SK-N-SH (cell line): Measurements from ENCODE around the gene VANGL2. TPM values are rescaled to one million over a fixed set of nuclear protein-coding genes. Genes with fewer than 3 reads are reported as not detected.

Source experiments
- CTCF ChIA-PET: fragments of 300-600, 350-600 bp; formaldehyde crosslinking; extraction: SDS; loops from one replicate; lab custom pipeline; 2021; lab: Yijun Ruan, JAX
- POLR2A ChIA-PET: fragments of 350-600 bp; sonication (Branson Sonifier 250); formaldehyde crosslinking; extraction: SDS; loops from one replicate; lab custom pipeline; 2020; ENCODE audit warnings: antibody characterized with exemption, inconsistent platforms; lab: Yijun Ruan, JAX
- DNase-seq: peaks from one replicate; pipeline ENCODE4 v3.0.0; 2012
- H2AFZ ChIP-seq: fragments of 200-600 bp; sonication (generic); 2 replicates; pipeline ENCODE4 v1.8.1; 2016; ENCODE audit warnings: antibody characterized with exemption, mild to moderate bottlenecking, low read depth
- H3F3A ChIP-seq: fragments of 200-600 bp; sonication (generic); replicated peaks from 2 replicates; pipeline ENCODE3; 2016; ENCODE audit warnings: antibody characterized with exemption, mild to moderate bottlenecking; ENCODE audit not compliant: insufficient read depth
- H3K27ac ChIP-seq, 2 experiments: fragments of 200-500 bp in 1 of 2; fragments of 200-600 bp in 1 of 2; sonication (Bioruptor generic) in 1 of 2; sonication (generic), shearing (Covaris generic) in 1 of 2; 2 replicates each; pipeline versions ENCODE4 v1.5.1 to v1.6.1; 2014 to 2016; ENCODE audit warnings: low read depth in 2 of 2, inconsistent platforms in 1 of 2, low read length in 1 of 2, mild to moderate bottlenecking in 1 of 2, mixed read lengths in 1 of 2
- H3K27me3 ChIP-seq: fragments of 200-600 bp; sonication (generic), shearing (Covaris generic); 2 replicates; pipeline ENCODE4 v1.6.1; 2016; ENCODE audit warnings: mixed run types; ENCODE audit not compliant: insufficient read depth
- H3K36me3 ChIP-seq, 2 experiments: fragments of 200-500 bp in 1 of 2; fragments of 200-600 bp in 1 of 2; sonication (Bioruptor generic) in 1 of 2; sonication (generic) in 1 of 2; replicated peaks in 1 of 2; 2 replicates each; pipeline versions ENCODE3 to v1.5.1; 2014 to 2016; ENCODE audit warnings: low read length in 1 of 2, mild to moderate bottlenecking in 1 of 2; ENCODE audit not compliant: insufficient read depth in 2 of 2, control insufficient read depth in 1 of 2
- H3K4me1 ChIP-seq, 2 experiments: fragments of 200-500 bp in 1 of 2; fragments of 200-600 bp in 1 of 2; sonication (Bioruptor generic) in 1 of 2; sonication (generic), shearing (Covaris generic) in 1 of 2; 2 replicates each; pipeline versions ENCODE4 v1.5.1 to v1.6.1; 2014 to 2016; ENCODE audit warnings: low read depth in 1 of 2, low read length in 1 of 2, mixed run types in 1 of 2; ENCODE audit not compliant: insufficient read depth in 2 of 2, control insufficient read depth in 1 of 2
- H3K4me2 ChIP-seq: fragments of 200-600 bp; sonication (generic), shearing (Covaris generic); 2 replicates; pipeline ENCODE4 v1.6.1; 2017; ENCODE audit warnings: mixed run types
- H3K4me3 ChIP-seq, 2 experiments: fragments of 200-500 bp in 1 of 2; fragments of 200-600 bp in 1 of 2; sonication (Bioruptor generic) in 1 of 2; sonication (generic), shearing (Covaris generic) in 1 of 2; 2 replicates each; pipeline versions ENCODE4 v1.5.1 to v1.8.1; 2014 to 2016; ENCODE audit warnings: low read depth in 2 of 2, inconsistent platforms in 1 of 2, low read length in 1 of 2, mild to moderate bottlenecking in 1 of 2, mixed read lengths in 1 of 2, moderate library complexity in 1 of 2
- H3K79me2 ChIP-seq: fragments of 200-600 bp; sonication (generic); 2 replicates; pipeline ENCODE4 v1.8.1; 2017; ENCODE audit warnings: mild to moderate bottlenecking; ENCODE audit not compliant: insufficient read depth
- H3K9ac ChIP-seq: fragments of 200-600 bp; sonication (generic); 2 replicates; pipeline ENCODE4 v1.6.1; 2017; ENCODE audit warnings: mixed run types
- H3K9me2 ChIP-seq: fragments of 200-600 bp; sonication (generic); 2 replicates; pipeline ENCODE4 v1.6.1; 2017; ENCODE audit warnings: mixed run types
- H3K9me3 ChIP-seq: fragments of 200-600 bp; sonication (generic); 2 replicates; pipeline ENCODE4 v1.6.1; 2017; ENCODE audit warnings: mixed run types, mild to moderate bottlenecking, moderate library complexity
- H4K20me1 ChIP-seq: fragments of 200-600 bp; sonication (generic); 2 replicates; pipeline ENCODE4 v1.6.1; 2017; ENCODE audit warnings: mild to moderate bottlenecking, mixed run types; ENCODE audit not compliant: insufficient read depth
- FOSL2 ChIP-seq: IDR thresholded peaks from 2 replicates; pipeline ENCODE4 v1.4.0; 2012; ENCODE audit warnings: low read depth, mild to moderate bottlenecking, moderate library complexity, borderline replicate concordance
- FOXJ3 ChIP-seq: sonication (generic); formaldehyde crosslinking; IDR thresholded peaks from 2 replicates; pipeline ENCODE4 v1.5.1; 2020; ENCODE audit warnings: mild to moderate bottlenecking, missing genetic modification reagents
- FOXM1 ChIP-seq: IDR thresholded peaks from 2 replicates; pipeline ENCODE4 v1.4.0; 2012; ENCODE audit warnings: low read depth, mild to moderate bottlenecking
- NFIC ChIP-seq: IDR thresholded peaks from 2 replicates; pipeline ENCODE4 v1.4.0; 2012; ENCODE audit warnings: borderline replicate concordance
- POLR2AphosphoS5 ChIP-seq: IDR thresholded peaks from 2 replicates; pipeline ENCODE4 v1.6.1; 2012; ENCODE audit warnings: low read depth, low read length
- REST ChIP-seq: IDR thresholded peaks from 2 replicates; pipeline ENCODE4 v1.6.1; 2012; ENCODE audit warnings: mild to moderate bottlenecking, low read depth, low read length, moderate library complexity
- RFX5 ChIP-seq: IDR thresholded peaks from 2 replicates; pipeline ENCODE4 v1.6.1; 2012; ENCODE audit warnings: mild to moderate bottlenecking, improper control_type of control experiment, low read length
- SIN3A ChIP-seq: IDR thresholded peaks from 2 replicates; pipeline ENCODE4 v1.6.1; 2012; ENCODE audit warnings: low read depth, mild to moderate bottlenecking, low read length, moderate library complexity, borderline replicate concordance
- TCF12 ChIP-seq: IDR thresholded peaks from 2 replicates; pipeline ENCODE4 v1.4.0; 2012
- TEAD4 ChIP-seq: IDR thresholded peaks from 2 replicates; pipeline ENCODE4 v1.4.0; 2012; ENCODE audit warnings: mild to moderate bottlenecking, borderline replicate concordance; ENCODE audit not compliant: insufficient read depth
- USF2 ChIP-seq: fragments of 150-350 bp; IDR thresholded peaks from 2 replicates; pipeline ENCODE4 v1.6.1; 2017; ENCODE audit warnings: antibody characterized with exemption, low read length, low read depth, borderline replicate concordance
- WGBS: methylation state at CpG from one replicate; pipeline ENCODE4 v1.1.6; 2017; ENCODE audit warnings: low lambda C conversion rate; 5-methylcytosine and 5-hydroxymethylcytosine counted together
- polyA plus RNA-seq, 3 experiments: library from polyadenylated mRNA; depleted of rRNA; stranded (reverse); fragments of >200 nt; gene quantifications; 2 replicates each; pipeline ENCODE4 v1.2.3, GENCODE V29; 2012
- TF ChIP-seq, protein P1 (sequence below): fragments of 150-350 bp; IDR thresholded peaks from 2 replicates; pipeline ENCODE4 v1.6.1; 2016; ENCODE audit warnings: mild to moderate bottlenecking, low read depth, low read length
- TF ChIP-seq, protein P2 (sequence below): IDR thresholded peaks from 2 replicates; pipeline ENCODE4 v1.4.0; 2012; ENCODE audit warnings: low read depth
- TF ChIP-seq, protein P3 (sequence below): IDR thresholded peaks from 2 replicates; pipeline ENCODE4; 2012

The VANGL2 gene
- polyA plus RNA-seq, 1 of the 3 experiments (the other 2 are of a cell fraction), result 13.4 TPM

DNA sequence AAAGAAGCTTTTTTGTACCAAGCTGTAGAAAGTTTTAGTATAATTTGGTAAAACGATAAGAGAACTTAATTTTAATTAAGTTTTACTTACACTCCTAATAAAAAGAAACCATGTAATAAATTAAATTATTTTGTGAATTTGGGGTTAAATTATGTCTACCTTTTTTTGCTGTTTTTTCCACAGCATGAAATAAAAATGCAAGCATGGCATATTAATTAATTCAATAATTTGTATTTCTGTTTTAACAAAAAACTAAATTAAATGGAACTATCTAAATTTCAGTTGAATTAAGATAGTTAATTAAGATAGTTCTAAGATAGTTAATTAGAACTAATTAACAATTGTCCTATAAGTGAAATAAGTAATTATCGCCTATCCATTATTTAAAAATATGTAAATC, 39.4 kb downstream of the VANGL2 start:
- TF ChIP-seq, protein P1, sequence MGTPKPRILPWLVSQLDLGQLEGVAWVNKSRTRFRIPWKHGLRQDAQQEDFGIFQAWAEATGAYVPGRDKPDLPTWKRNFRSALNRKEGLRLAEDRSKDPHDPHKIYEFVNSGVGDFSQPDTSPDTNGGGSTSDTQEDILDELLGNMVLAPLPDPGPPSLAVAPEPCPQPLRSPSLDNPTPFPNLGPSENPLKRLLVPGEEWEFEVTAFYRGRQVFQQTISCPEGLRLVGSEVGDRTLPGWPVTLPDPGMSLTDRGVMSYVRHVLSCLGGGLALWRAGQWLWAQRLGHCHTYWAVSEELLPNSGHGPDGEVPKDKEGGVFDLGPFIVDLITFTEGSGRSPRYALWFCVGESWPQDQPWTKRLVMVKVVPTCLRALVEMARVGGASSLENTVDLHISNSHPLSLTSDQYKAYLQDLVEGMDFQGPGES, result no peak
- TF ChIP-seq FOXM1, result no peak
- TF ChIP-seq, protein P2, sequence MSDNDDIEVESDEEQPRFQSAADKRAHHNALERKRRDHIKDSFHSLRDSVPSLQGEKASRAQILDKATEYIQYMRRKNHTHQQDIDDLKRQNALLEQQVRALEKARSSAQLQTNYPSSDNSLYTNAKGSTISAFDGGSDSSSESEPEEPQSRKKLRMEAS, result no peak
- TF ChIP-seq TEAD4, result no peak
- CTCF ChIA-PET, result no interaction called here
- 65% methylated on average over 2 of the region's 2 CpGs for WGBS

DNA sequence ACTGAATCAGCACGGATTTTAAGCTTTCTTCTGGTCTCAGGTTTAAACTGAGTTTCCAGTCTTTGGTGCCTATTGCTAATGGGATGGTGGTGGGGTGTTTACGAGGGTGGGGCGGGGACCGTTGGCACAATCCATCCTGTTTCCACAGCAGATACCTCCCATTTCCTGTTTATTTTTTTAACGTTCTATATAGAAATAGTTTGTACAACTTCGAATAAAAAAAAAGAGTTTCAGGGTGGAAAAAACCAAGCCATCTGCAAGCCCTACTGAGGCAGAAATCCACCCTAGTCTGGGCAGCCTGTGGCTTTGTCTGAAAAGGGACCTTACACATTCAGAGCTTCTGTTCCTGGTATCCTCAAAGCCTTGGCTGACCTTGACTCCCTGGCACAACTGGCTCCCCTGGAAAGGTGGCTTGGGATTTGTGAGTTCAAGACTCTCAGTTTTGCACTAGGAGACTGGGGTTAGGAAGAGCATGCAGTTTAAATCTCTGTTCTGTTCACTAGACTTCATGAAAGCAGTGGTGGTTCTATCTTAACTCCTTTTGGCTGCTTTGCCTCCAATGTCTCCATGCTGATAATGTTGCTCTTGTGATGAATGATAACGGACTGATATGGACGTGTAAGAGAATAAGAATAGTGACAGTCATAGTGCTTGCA, 46.7 kb downstream of the VANGL2 start:
- no peaks in the 10 kb centered on the region for H3K9me2 ChIP-seq
- no peaks in the 10 kb centered on the region for H4K20me1 ChIP-seq
- no peaks in the 10 kb centered on the region for H3K9me3 ChIP-seq
- no peaks in the 10 kb centered on the region for H3K36me3 ChIP-seq
- POLR2A ChIA-PET, result no interaction called here
- H3K4me2 ChIP-seq, result no peak overlapping the region
- CTCF ChIA-PET, result interaction anchor here (1.6 kb wide), 1 partner anchor 18 kb away, joined by 5 read pairs; no protein-coding TSS in a partner anchor
- H3K27ac ChIP-seq, result no peak overlapping the region
- no peak for TF ChIP-seq REST
- no peak for TF ChIP-seq RFX5
- TF ChIP-seq FOSL2, result no peak
- no peak for TF ChIP-seq TEAD4
- no peak for TF ChIP-seq SIN3A
- no peak for TF ChIP-seq TCF12
- no peak for TF ChIP-seq FOXJ3
- TF ChIP-seq USF2, result no peak
- TF ChIP-seq, protein P3, sequence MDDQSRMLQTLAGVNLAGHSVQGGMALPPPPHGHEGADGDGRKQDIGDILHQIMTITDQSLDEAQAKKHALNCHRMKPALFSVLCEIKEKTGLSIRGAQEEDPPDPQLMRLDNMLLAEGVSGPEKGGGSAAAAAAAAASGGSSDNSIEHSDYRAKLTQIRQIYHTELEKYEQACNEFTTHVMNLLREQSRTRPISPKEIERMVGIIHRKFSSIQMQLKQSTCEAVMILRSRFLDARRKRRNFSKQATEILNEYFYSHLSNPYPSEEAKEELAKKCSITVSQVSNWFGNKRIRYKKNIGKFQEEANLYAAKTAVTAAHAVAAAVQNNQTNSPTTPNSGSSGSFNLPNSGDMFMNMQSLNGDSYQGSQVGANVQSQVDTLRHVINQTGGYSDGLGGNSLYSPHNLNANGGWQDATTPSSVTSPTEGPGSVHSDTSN, result no peak
- TF ChIP-seq NFIC, result no peak
- no peak for TF ChIP-seq POLR2AphosphoS5
- TF ChIP-seq, all 33 proteins: peak for 0
- Histone ChIP-seq H3K27me3 (0 out of 2 replicates have a peak, but pooled peaks cover 9% of the 10 kb centered on the region), H3K9ac (no peak overlapping the region), H3K4me1 (no peaks in the 10 kb centered on the region), H3K79me2 (no peaks in the 10 kb centered on the region), H2AFZ (no peak overlapping the region), H3K4me3 (no peak overlapping the region), H3F3A (no peaks in the 10 kb centered on the region)
- DNase-seq, result no peak
- 15% methylated on average over 8 of the region's 8 CpGs for whole genome bisulfite sequencing

More for the DNA sequence above, 39.4 kb downstream of the VANGL2 start:
- no peaks in the 10 kb centered on the region for H3K9me3 ChIP-seq
- no peaks in the 10 kb centered on the region for H3K36me3 ChIP-seq
- H3F3A ChIP-seq, result no peaks in the 10 kb centered on the region
- no peaks in the 10 kb centered on the region for H3K9me2 ChIP-seq
- H3K27ac ChIP-seq, result no peak overlapping the region
- H3K79me2 ChIP-seq, result no peaks in the 10 kb centered on the region
- H3K4me3 ChIP-seq, result no peak overlapping the region
- H2AFZ ChIP-seq, result no peak overlapping the region
- no peak overlapping the region for H3K9ac ChIP-seq
- no peaks in the 10 kb centered on the region for H4K20me1 ChIP-seq
- no peak overlapping the region for H3K4me2 ChIP-seq
- POLR2A ChIA-PET, result no interaction called here
- 0 out of 2 replicates have a peak, but pooled peaks cover 4% of the 10 kb centered on the region for H3K27me3 ChIP-seq
- no peak for DNase-seq
- no peaks in the 10 kb centered on the region for H3K4me1 ChIP-seq
